ENCODE measurements around the gene PRSS35.

- no peak for TF ChIP-seq EZH2phosphoT487 (IDR thresholded peaks at IDR 0.05; ENCODE audit: low read depth, severe bottlenecking, unreplicated experiment)
- no peak for TF ChIP-seq CTCF (IDR thresholded peaks at IDR 0.05; ENCODE audit: poor library complexity)
These were observed 41.7 kb upstream of the PRSS35 start for GRCh38 chr6:83470587-83470986.
